ENCODE data around the gene HELLS. TPM values are rescaled to one million over a fixed set of nuclear protein-coding genes. Genes with fewer than 3 reads are reported as not detected.
"Not testable (repeated sequence)": the region's sequence is repeated elsewhere in the genome, so short reads cannot be mapped to it uniquely, and the experiment has no call there.

Gene HELLS
- total RNA-seq, 1 donor from 2014 or later, result 25.1 TPM

- Histone ChIP-seq H3K27ac (no peak overlapping the region), H3K36me3 (peaks cover 4 to 14% of the 10 kb centered on the region in 2 donors), H3K27me3 (no peaks in the 10 kb centered on the region), H3K4me1 (no peaks in the 10 kb centered on the region), H3K4me3 (no peak overlapping the region), H3K9me3 (no peaks in the 10 kb centered on the region)
- TF ChIP-seq CTCF (IDR thresholded peaks at IDR 0.05), result no peak
- no peak for DNase-seq (ENCODE audit: low spot score in 2 of 2)
- intact Hi-C loops (cut with DNase I), result no loop called here
Measured at GRCh38 chr10:94524146-94524545, 21.4 kb upstream of the HELLS start.

- intact Hi-C loops (cut with DNase I), result no loop called here
- no peak for TF ChIP-seq CTCF (IDR thresholded peaks at IDR 0.05)
- Histone ChIP-seq H3K4me1 (no peaks in the 10 kb centered on the region), H3K27me3 (no peaks in the 10 kb centered on the region), H3K27ac (no peak overlapping the region), H3K4me3 (no peak overlapping the region), H3K9me3 (no peaks in the 10 kb centered on the region), H3K36me3 (peaks cover 4 to 14% of the 10 kb centered on the region in 2 donors)
- DNase-seq (ENCODE audit: low spot score in 2 of 2), result no peak
Measured at GRCh38 chr10:94524711-94525110, 20.9 kb upstream of the HELLS start.

- peaks cover 0 to 19% of the 10 kb centered on the region in 2 donors for H3K36me3 ChIP-seq
- H3K27me3 ChIP-seq; H3K4me3 ChIP-seq; H3K27ac ChIP-seq; intact Hi-C loops (cut with DNase I); H3K9me3 ChIP-seq; H3K4me1 ChIP-seq; DNase-seq (ENCODE audit: low spot score in 2 of 2): not testable (repeated sequence)
Measured at GRCh38 chr10:94531550-94531949, 14.0 kb upstream of the HELLS start.

- H3K36me3 ChIP-seq, result peaks cover 0 to 19% of the 10 kb centered on the region in 2 donors
Measured at GRCh38 chr10:94533027-94533426, 12.6 kb upstream of the HELLS start.

GRCh38 chr10:94542282-94542681, 3.3 kb upstream of the HELLS start:
- DNase-seq (ENCODE audit: low spot score in 2 of 2), result not testable (repeated sequence)

More at GRCh38 chr10:94533027-94533426, 12.6 kb upstream of the HELLS start:
- Histone ChIP-seq H3K4me3 (no peak overlapping the region), H3K4me1 (no peaks in the 10 kb centered on the region), H3K27ac (no peak overlapping the region), H3K27me3 (no peaks in the 10 kb centered on the region), H3K9me3 (no peaks in the 10 kb centered on the region)
- no peak for TF ChIP-seq CTCF (IDR thresholded peaks at IDR 0.05)
- DNase-seq (ENCODE audit: low spot score in 2 of 2), result no peak
- intact Hi-C loops (cut with DNase I), result no loop called here

DNA sequence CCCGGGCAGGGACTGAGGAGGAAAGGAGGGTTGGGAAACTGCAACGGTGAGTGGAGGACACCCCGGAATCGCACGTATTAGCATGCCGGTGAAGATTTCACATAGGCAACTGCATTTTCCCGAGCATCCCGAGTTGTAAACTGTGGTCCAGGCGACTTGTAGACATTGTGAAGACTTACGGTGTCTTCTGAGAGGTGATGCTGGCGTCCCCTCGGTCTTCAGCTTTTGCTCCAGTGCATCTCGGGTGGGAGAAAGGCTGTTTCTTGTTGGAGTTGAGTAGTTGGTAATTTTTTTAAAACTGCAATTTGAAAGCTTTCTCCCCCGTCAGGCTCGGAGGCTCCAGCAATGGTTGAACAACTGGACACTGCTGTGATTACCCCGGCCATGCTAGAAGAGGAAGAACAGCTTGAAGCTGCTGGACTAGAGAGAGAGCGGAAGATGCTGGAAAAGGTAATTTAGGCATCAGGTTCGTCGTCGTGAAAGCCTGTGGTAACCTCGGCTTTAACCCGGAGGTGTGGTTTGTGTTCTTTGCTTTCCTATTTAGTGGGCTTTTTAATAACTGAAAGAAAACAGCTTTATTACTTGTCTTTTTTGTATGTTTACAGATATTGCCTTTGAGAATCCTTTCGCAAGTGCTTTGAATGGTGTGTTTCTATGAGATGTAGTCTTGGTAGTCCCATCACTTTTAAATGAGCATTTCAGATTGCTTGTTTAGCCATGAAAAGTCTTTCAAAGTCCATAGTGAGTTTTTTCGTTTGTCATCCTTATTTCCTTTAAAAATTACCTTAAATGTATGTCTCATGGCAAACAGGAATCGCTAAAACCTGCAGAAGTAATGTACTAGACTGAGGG, 687 bp downstream of the HELLS start:
- Histone ChIP-seq H3K27ac (peak overlapping the region in 1 of 2 donors; percentile 54), H3K27me3 (no peaks in the 10 kb centered on the region), H3K4me3 (peak overlapping the region; percentile 69 to 83), H3K9me3 (no peaks in the 10 kb centered on the region), H3K4me1 (peaks cover 0 to 11% of the 10 kb centered on the region in 2 donors), H3K36me3 (no peaks in the 10 kb centered on the region)
- DNase-seq (ENCODE audit: low spot score in 2 of 2), result no peak
- intact Hi-C loops (cut with DNase I), result no loop called here
- TF ChIP-seq CTCF (IDR thresholded peaks at IDR 0.05), result no peak

More at GRCh38 chr10:94542282-94542681, 3.3 kb upstream of the HELLS start:
- H3K4me1 ChIP-seq, result peaks cover 0 to 11% of the 10 kb centered on the region in 2 donors
- H3K27ac ChIP-seq; H3K36me3 ChIP-seq; H3K4me3 ChIP-seq; intact Hi-C loops (cut with DNase I); H3K27me3 ChIP-seq; H3K9me3 ChIP-seq: not testable (repeated sequence)
